Stomach smooth muscle (tissue), 2 donors: ENCODE results near the gene AKAP13.

ENCODE experiments used
- H3K27ac ChIP-seq: one replicate; pipeline ENCODE4 v1.7.0; 2013; ENCODE audit warnings: mild to moderate bottlenecking, low read length, inconsistent platforms
- H3K27me3 ChIP-seq, 2 donors: one replicate each; pipeline ENCODE4 v1.7.0; 2013; ENCODE audit warnings: low read length in 2 of 2; ENCODE audit not compliant: insufficient read depth in 2 of 2, control insufficient read depth in 1 of 2
- H3K36me3 ChIP-seq, 2 donors: one replicate each; pipeline ENCODE4 v1.7.0; 2013; ENCODE audit warnings: low read length in 2 of 2; ENCODE audit not compliant: control insufficient read depth in 2 of 2, insufficient read depth in 2 of 2
- H3K4me1 ChIP-seq: one replicate; pipeline ENCODE4 v1.7.0; 2013; ENCODE audit warnings: low read length; ENCODE audit not compliant: control insufficient read depth, insufficient read depth
- H3K4me3 ChIP-seq, 2 donors: one replicate each; pipeline ENCODE4 v1.7.0; 2013; ENCODE audit warnings: low read length in 2 of 2
- H3K9ac ChIP-seq, 2 donors: one replicate each; pipeline ENCODE4 v1.7.0; 2013; ENCODE audit warnings: low read length in 2 of 2, mild to moderate bottlenecking in 1 of 2
- H3K9me3 ChIP-seq, 2 donors: one replicate each; pipeline ENCODE4 v1.7.0; 2013; ENCODE audit warnings: low read length in 2 of 2; ENCODE audit not compliant: control insufficient read depth in 2 of 2
- donor health status: healthy.
- donor health status: Pancreatic carcinoma.

AKAP13 gene

DNA sequence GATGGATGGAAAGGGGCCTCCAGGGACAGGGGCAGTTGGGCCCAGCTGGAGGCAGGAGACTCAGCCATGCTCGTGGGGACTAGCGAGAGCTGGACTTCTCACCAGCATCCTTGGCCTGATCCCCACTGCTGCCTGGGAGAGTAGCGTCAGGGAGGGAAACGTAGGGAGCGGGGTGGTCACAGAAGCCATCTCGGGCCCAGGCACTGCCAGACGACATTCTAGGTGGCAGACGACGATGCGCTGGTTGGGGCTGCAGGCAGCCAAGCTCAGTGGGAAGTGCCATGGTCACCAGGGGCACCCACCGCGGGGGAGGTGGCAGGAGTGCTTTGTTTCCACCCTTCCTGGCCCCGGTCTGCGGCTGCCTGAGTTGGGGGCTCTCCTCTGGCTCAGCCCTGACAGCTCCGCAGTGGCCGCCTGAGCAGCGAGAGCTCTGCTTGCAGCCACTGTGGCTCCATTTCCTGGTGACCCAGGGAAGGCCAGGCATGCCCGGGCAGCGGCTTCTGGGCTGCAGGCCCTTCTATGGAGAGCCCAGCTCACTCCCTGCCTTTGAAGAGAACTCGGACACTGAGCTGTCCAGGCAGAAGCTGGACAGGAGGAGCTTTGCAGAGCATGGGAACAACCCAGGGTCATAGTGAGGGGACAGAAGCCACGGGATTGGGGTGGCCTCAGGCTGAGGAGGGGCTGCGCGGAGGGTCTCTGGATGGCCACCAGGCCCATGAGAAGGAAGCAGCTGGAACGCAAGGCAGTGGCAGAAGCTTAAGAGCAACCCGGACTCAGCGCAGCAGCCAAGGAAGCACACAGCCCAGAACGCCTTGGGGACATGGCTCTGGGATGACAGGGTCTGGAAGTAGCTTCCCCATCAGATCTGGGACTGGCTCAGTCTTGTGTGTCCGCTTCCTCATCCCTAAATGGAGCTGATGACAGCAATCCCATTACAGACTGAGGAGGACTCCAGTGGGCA lies 383.6 kb downstream of the AKAP13 start:
- H3K27me3 ChIP-seq = no peaks in the 10 kb centered on the region
- no peaks in the 10 kb centered on the region for H3K36me3 ChIP-seq
- peaks cover 54% of the 10 kb centered on the region for H3K4me1 ChIP-seq
- H3K9me3 ChIP-seq = no peaks in the 10 kb centered on the region
- H3K4me3 ChIP-seq = no peak overlapping the region
- peak overlapping the region; percentile 90 for H3K27ac ChIP-seq
- H3K9ac ChIP-seq = no peak overlapping the region

DNA sequence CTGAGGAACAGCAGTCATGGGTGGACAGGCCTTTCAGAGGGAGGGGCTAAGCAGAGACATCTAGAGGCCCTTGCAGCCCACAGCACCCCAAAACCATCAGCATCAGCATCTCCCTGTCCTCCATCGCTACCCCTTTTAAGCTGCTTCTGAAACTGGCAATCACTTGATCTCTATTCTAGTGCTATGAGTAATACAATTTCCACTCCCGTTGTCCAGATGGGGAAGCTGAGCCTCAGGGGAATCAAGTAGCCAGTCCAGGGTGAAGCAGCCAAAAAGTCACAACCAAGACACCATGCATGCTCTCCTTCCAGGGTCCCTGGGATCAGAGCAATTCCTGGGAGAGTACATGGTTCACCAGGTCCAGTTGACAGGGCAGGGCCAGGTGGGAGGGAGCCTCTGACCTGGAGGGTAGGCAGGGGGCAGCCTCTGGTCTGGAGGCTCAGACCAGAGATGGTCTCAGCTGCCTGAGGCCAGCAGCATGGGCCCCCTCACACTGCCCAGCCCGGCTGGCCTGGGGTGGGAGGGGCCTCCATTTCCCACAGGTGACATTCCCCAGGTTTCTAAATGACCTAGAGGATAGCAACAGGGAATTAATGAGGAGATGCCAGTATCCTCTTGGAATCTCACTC lies 384.4 kb downstream of the AKAP13 start:
- H3K27me3 ChIP-seq = no peaks in the 10 kb centered on the region
- peak overlapping the region; percentile 90 for H3K27ac ChIP-seq
- no peak overlapping the region for H3K4me3 ChIP-seq
- H3K9ac ChIP-seq = no peak overlapping the region
- H3K36me3 ChIP-seq = peaks cover 0 to 3% of the 10 kb centered on the region in 2 donors
- H3K4me1 ChIP-seq = peaks cover 49% of the 10 kb centered on the region
- H3K9me3 ChIP-seq = no peaks in the 10 kb centered on the region

DNA sequence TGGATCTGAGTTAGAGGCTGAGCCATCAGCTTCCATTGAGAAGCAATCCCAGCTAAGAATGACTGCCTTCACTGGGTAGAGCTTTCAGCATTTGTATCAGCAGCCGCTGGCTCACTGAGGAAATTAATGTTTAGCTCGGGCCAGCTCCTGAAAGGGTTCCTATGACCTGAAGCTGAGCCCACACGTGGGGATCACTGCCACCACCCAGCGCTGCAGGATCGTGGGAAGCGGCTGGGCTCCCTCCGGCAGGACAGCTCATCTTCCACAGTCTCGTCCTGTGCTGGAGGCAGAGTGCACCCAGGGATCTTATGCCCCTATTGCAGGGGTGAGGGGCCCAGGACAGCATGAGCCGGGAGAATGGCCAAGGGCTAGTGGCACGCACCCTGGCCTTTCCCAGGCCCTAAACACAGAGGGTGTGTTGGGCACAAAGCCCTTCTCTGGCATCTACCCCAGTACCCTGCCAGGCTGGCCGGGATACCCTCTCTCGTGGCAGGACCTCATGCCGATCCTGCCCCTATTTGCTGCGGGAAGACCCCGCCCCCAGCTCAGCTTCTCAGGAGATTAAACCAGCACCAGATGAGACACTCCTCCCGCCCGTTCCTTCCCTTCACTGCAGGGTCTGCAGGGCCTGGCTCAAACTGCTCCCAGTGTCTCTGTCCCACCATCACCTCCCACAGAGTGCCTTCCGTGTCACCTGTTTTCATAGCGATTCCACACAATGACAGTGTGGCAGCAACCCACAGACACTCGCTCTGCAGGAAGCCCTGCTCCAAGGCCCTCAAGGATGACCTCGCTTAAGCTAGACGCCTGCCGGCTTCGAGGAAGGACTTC lies 385.8 kb downstream of the AKAP13 start:
- no peaks in the 10 kb centered on the region for H3K27me3 ChIP-seq
- H3K4me3 ChIP-seq = no peak overlapping the region
- no peak overlapping the region for H3K27ac ChIP-seq
- H3K36me3 ChIP-seq = peaks cover 0 to 3% of the 10 kb centered on the region in 2 donors
- no peaks in the 10 kb centered on the region for H3K9me3 ChIP-seq
- H3K9ac ChIP-seq = no peak overlapping the region
- H3K4me1 ChIP-seq = peaks cover 43% of the 10 kb centered on the region

DNA sequence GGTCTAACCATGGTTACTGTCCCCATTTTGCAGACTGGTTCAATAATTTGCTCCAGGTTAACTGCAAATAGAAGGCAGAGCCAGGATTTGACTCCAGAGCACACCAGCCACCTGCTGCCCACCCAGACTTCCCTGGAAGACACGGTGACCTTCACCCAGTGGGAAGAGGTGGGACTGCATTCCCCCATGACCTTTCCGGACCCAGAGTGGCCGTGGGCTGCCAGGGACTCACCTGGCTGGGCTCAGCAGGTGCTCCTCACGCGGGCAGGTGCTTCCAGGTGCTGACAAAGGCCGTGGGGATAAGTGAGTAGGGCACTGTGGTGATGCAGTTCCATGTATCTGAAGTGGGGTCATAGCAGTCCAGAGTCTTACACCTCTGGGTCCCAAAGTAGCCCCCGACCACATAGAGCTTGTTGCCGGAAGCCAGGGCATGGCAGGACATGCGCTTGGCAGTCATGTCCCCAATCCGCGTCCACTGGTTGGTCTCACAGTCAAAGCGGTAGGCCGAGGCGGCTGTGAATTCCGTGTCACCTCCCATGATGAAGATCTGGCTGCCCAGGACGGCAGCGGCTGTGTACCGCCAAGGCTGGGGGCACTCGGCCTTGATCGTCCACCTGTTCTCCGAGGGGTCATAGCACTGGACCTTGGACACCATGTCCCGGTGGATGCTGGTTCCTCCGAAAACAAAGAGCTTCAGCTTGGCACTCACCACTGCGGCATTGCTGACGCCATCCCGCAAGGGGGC lies 387.6 kb downstream of the AKAP13 start:
- peaks cover 0 to 3% of the 10 kb centered on the region in 2 donors for H3K36me3 ChIP-seq
- peaks cover 41% of the 10 kb centered on the region for H3K4me1 ChIP-seq
- no peaks in the 10 kb centered on the region for H3K9me3 ChIP-seq
- no peak overlapping the region for H3K27ac ChIP-seq
- no peak overlapping the region for H3K4me3 ChIP-seq
- no peak overlapping the region for H3K9ac ChIP-seq
- H3K27me3 ChIP-seq = no peaks in the 10 kb centered on the region

DNA sequence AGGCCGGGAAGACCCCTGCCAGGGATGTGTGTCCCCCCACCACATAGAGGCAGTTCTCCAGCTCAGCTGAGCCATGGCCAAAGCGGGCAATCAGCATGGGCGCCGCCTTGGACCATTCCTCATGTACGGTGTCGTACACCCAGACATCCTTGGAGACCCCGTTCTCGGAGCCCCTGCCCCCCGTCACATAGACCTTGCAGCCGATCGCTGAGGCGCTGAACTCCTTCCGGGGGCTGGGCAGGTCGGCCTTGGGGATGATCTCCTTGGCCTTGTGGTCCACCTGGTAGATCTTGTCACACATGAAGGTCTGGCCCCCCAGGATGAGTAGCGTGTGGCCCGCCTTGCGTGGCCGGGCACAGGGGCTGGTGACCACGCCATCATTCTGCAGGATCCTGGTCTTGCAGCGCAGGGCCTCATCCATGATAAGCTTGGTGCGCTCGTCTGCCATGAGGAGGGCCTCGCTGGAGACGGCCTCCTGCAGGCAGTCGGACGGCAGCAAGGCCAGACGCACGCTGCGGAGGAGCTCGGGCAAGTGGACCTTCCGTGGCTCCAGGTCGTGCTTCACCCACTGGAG lies 388.3 kb downstream of the AKAP13 start:
- Histone ChIP-seq H3K4me1 (peaks cover 34% of the 10 kb centered on the region), H3K9me3 (no peaks in the 10 kb centered on the region), H3K9ac (no peak overlapping the region), H3K36me3 (peaks cover 0 to 3% of the 10 kb centered on the region in 2 donors), H3K27me3 (no peaks in the 10 kb centered on the region), H3K27ac (no peak overlapping the region), H3K4me3 (no peak overlapping the region)

DNA sequence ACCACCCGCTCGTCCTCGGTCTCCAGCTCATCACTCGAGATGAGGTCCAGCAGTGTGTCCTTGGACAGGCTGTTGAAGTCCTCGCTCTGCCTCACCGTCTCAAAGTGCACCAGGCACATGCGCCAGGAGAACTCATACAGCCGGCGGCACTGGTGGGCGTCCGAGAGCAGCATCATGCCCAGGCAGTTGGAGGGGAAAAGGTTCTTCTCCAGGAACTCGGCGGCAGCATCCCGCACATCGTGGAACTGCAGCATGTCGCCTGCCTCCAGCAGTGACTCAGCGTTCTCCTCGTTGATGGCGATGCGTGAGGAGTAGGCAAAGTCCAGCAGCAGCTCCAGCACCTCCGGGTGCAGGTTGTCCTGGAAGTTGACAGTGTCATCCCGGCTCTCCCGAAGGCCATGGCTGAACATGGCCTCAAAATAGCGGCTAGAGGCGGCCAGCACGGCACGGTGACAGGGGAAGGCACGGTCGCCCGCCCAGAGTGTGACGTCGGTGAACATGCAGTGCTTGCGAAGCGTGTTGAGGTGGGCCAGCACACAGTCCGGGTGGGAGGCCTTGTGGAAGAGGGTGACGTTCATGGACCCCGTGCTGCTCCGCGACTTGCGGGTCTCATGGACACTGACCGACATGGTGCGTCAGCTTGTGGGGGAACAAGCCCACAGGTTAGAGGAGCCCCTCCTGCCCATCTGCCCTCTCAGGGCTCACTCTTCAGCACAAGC lies 388.9 kb downstream of the AKAP13 start:
- Histone ChIP-seq H3K9me3 (no peaks in the 10 kb centered on the region), H3K9ac (no peak overlapping the region), H3K4me1 (peaks cover 27% of the 10 kb centered on the region), H3K4me3 (no peak overlapping the region), H3K36me3 (peaks cover 0 to 3% of the 10 kb centered on the region in 2 donors), H3K27ac (no peak overlapping the region), H3K27me3 (no peaks in the 10 kb centered on the region)

DNA sequence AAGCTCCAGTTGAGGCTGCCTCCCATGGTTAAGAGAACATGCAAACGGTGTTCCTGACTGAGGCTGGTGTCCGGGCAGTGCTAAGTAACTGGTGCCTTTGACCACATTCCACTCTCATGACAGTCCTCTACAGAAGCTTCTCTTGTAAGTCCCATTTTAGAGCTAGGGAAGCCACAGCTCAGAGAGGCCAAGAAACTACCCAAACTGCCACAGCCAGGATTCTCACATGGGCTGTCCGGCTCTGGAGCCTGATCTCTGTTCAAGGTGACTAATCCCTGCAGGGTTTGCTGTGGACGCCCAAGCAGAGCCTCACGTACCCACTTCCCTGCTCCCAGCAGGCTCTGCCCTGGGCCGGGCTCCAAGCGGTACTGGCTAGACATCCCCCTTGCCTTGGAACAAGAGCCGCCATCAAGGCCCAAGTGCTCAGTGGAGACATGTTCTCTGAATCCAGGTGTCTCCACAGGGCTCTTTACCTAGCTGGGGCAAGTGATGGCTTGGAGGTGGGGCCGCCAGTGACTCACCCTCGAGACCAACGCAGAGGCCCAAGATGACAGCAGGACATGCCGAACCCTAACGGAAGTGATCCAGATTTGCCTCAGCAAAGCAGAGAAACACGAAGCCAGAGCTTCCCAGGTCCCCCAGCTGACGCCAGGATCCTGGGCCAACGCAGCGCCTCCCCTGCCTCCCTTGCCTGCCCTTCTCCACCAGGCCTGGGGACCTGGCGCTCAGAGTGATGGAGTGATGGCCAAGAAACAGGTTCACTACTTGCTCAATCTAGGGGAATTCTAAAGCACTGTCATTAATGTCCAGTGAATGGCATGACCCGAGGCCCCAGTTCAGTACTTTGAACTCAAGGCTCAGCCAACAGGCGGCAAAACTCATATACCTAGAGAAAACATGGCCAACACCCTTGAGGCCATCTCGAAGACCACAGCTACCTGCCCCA lies 390.0 kb downstream of the AKAP13 start:
- Histone ChIP-seq H3K36me3 (peaks cover 0 to 3% of the 10 kb centered on the region in 2 donors), H3K9ac (no peak overlapping the region), H3K4me3 (no peak overlapping the region), H3K9me3 (no peaks in the 10 kb centered on the region), H3K27me3 (no peaks in the 10 kb centered on the region), H3K27ac (no peak overlapping the region), H3K4me1 (peaks cover 22% of the 10 kb centered on the region)

DNA sequence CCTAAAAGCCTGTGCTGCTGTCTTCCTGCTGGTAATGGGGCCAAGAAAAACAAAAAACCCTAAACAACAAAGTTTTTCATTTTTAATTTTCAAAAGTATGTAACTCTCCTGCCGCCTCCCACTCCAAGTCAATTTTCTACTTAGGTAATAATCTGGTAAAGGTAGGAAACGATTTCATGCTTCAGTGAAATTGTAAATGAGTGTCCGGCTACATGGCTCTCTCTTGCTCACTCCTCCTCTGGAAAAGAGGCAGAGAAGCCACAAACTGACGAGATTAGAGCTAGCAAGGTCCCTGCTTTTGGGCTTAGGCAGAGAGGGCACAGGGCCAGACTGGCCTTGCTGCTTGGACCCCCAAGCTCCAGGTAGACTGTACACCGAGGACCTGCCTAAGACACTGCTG lies 390.9 kb downstream of the AKAP13 start:
- Histone ChIP-seq H3K4me3 (no peak overlapping the region), H3K36me3 (peaks cover 0 to 3% of the 10 kb centered on the region in 2 donors), H3K27me3 (no peaks in the 10 kb centered on the region), H3K27ac (peak overlapping the region; percentile 11), H3K9me3 (no peaks in the 10 kb centered on the region), H3K9ac (no peak overlapping the region), H3K4me1 (peaks cover 22% of the 10 kb centered on the region)
